HepG2 (cell line): ENCODE measurements around the gene AXIN1. TPM values are rescaled to one million over a fixed set of nuclear protein-coding genes. Genes with fewer than 3 reads are reported as not detected.

Experiments used
- ATRX ChIP-seq: sonication (generic); formaldehyde crosslinking; IDR thresholded peaks from 2 replicates; pipeline ENCODE4 v1.4.0; 2020; ENCODE audit warnings: missing genetic modification reagents, borderline replicate concordance
- HNRNPLL ChIP-seq: fragments of 200-400 bp; formaldehyde crosslinking; IDR thresholded peaks from 2 replicates; pipeline ENCODE4 v1.6.1; 2017; ENCODE audit warnings: mild to moderate bottlenecking, low read depth, low read length; ENCODE audit not compliant: poor library complexity, severe bottlenecking
- KMT2B ChIP-seq: IDR thresholded peaks from 2 replicates; pipeline ENCODE4 v1.6.1; 2016; ENCODE audit warnings: missing genetic modification reagents, missing compliant biosample characterization
- YEATS4 ChIP-seq: sonication (generic); formaldehyde crosslinking; IDR thresholded peaks from 2 replicates; pipeline ENCODE4 v1.4.0; 2020; ENCODE audit warnings: missing genetic modification reagents, borderline replicate concordance
- ZNF607 ChIP-seq: sonication (generic); formaldehyde crosslinking; IDR thresholded peaks from 2 replicates; pipeline ENCODE4 v1.5.1; 2020; ENCODE audit warnings: missing genetic modification reagents, mild to moderate bottlenecking, borderline replicate concordance
- ZNF772 ChIP-seq: sonication (generic); formaldehyde crosslinking; IDR thresholded peaks from 2 replicates; pipeline ENCODE4 v1.5.0; 2020; ENCODE audit warnings: mild to moderate bottlenecking, missing genetic modification reagents
- polyA plus RNA-seq, 8 experiments: library from polyadenylated mRNA; depleted of rRNA in 3 of 8; stranded (reverse) in 7 of 8; unstranded in 1 of 8; fragments of >200 nt; fragmentation: Illumina TruSeq in 4 of 8; extraction: Trizol in 4 of 8; gene quantifications; 2 replicates each; pipeline versions ENCODE4 v1.2.1 to v1.2.3, GENCODE V29; 2011 to 2016; ENCODE audit warnings: low read depth in 4 of 8, missing spikeins in 1 of 8, mixed read lengths in 1 of 8; ENCODE audit not compliant: insufficient read depth in 1 of 8
- total RNA-seq, 5 experiments: library from RNA; depleted of rRNA; stranded (reverse); fragments of >200 nt; fragmentation: Illumina TruSeq; extraction: Trizol; gene quantifications; 2 replicates each; pipeline ENCODE4 v1.2.3, GENCODE V29; 2016; ENCODE audit warnings: low read depth in 1 of 5
- TF ChIP-seq, protein P1 (sequence below): sonication (generic); formaldehyde crosslinking; IDR thresholded peaks from 2 replicates; pipeline ENCODE4 v1.5.0; 2020; ENCODE audit warnings: missing genetic modification reagents
- TF ChIP-seq, protein P2 (sequence below): IDR thresholded peaks from 2 replicates; pipeline ENCODE4 v1.6.1; 2016
- TF ChIP-seq, protein P3 (sequence below): IDR thresholded peaks from 2 replicates; pipeline ENCODE4 v1.6.1; 2012; ENCODE audit warnings: inconsistent platforms
- TF ChIP-seq, protein P4 (sequence below): sonication (generic); formaldehyde crosslinking; IDR thresholded peaks from 2 replicates; pipeline ENCODE4 v1.4.0; 2020; ENCODE audit warnings: missing genetic modification reagents, mild to moderate bottlenecking, borderline replicate concordance
- TF ChIP-seq, protein P5 (sequence below): sonication (generic); formaldehyde crosslinking; IDR thresholded peaks from 2 replicates; pipeline ENCODE4 v1.5.0; 2020; ENCODE audit warnings: mild to moderate bottlenecking, missing genetic modification reagents, borderline replicate concordance
- TF ChIP-seq, protein P6 (sequence below): sonication (generic); formaldehyde crosslinking; IDR thresholded peaks from 2 replicates; pipeline ENCODE4 v1.4.0; 2020; ENCODE audit warnings: missing genetic modification reagents, borderline replicate concordance

Gene AXIN1
- total and polyA plus RNA-seq, 2 of the 13 experiments (the other 11 are each of a cell fraction or from before 2014, with no cell fraction given), result 24.0 to 26.0 TPM

DNA sequence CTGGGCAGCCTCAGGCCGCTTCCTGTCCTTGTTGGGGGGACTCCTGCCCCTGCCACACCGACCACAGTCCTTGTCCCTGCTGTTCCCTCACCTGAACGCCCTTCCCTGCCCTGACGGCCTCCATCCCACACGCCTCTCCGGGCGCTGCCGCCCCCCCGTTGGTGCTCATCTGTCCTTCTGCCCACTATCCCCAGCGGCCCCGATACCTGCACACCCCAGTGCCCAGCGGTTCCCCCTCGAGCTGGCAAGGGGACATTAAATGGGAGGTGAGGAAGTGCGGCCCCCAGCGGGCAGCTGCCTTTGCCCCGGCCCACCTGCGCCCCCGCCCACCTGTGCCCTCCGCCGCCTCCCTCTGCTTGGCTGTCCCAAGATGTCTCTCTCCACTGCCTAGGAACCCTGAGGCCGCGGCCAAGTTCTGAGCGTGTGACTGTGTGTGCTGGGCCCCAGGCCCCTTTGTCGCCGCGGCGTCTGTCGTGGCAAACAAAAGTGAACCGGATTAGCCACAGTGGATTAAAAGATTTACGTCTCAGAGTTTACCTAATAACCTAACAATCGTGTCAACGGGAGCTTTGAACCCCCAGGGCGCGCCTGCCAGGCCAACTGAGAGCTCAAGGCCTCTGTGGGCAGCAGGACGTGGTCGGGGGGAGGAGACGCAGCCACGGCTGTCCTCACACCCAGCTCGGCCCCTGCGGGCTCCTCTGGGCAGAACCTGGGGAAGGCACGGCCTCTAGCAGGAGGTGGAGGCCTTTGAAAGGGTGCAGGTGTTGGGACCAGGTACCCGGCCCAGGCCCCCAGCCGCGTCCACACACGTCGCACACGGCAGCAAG lies 7.6 kb upstream of the AXIN1 start (continued):
- TF ChIP-seq, protein P1, sequence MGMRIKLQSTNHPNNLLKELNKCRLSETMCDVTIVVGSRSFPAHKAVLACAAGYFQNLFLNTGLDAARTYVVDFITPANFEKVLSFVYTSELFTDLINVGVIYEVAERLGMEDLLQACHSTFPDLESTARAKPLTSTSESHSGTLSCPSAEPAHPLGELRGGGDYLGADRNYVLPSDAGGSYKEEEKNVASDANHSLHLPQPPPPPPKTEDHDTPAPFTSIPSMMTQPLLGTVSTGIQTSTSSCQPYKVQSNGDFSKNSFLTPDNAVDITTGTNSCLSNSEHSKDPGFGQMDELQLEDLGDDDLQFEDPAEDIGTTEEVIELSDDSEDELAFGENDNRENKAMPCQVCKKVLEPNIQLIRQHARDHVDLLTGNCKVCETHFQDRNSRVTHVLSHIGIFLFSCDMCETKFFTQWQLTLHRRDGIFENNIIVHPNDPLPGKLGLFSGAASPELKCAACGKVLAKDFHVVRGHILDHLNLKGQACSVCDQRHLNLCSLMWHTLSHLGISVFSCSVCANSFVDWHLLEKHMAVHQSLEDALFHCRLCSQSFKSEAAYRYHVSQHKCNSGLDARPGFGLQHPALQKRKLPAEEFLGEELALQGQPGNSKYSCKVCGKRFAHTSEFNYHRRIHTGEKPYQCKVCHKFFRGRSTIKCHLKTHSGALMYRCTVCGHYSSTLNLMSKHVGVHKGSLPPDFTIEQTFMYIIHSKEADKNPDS (CRISPR knock-in tag), result peak; percentile 6; the same call in 1 of the 2 replicates
- TF ChIP-seq, protein P2, sequence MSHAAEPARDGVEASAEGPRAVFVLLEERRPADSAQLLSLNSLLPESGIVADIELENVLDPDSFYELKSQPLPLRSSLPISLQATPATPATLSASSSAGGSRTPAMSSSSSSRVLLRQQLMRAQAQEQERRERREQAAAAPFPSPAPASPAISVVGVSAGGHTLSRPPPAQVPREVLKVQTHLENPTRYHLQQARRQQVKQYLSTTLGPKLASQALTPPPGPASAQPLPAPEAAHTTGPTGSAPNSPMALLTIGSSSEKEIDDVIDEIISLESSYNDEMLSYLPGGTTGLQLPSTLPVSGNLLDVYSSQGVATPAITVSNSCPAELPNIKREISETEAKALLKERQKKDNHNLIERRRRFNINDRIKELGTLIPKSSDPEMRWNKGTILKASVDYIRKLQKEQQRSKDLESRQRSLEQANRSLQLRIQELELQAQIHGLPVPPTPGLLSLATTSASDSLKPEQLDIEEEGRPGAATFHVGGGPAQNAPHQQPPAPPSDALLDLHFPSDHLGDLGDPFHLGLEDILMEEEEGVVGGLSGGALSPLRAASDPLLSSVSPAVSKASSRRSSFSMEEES (CRISPR knock-in tag), result no peak
- TF ChIP-seq ATRX (CRISPR knock-in tag) (no peak), YEATS4 (CRISPR knock-in tag) (no peak), ZNF607 (CRISPR knock-in tag) (no peak; the same call in 1 of the 2 replicates), KMT2B (CRISPR knock-in tag) (no peak), HNRNPLL (no peak), ZNF772 (CRISPR knock-in tag) (0 out of 2 replicates have a peak, but pooled peaks have one; percentile 40)
- TF ChIP-seq, protein P3, sequence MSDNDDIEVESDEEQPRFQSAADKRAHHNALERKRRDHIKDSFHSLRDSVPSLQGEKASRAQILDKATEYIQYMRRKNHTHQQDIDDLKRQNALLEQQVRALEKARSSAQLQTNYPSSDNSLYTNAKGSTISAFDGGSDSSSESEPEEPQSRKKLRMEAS, result peak; percentile 53
- TF ChIP-seq, protein P4, sequence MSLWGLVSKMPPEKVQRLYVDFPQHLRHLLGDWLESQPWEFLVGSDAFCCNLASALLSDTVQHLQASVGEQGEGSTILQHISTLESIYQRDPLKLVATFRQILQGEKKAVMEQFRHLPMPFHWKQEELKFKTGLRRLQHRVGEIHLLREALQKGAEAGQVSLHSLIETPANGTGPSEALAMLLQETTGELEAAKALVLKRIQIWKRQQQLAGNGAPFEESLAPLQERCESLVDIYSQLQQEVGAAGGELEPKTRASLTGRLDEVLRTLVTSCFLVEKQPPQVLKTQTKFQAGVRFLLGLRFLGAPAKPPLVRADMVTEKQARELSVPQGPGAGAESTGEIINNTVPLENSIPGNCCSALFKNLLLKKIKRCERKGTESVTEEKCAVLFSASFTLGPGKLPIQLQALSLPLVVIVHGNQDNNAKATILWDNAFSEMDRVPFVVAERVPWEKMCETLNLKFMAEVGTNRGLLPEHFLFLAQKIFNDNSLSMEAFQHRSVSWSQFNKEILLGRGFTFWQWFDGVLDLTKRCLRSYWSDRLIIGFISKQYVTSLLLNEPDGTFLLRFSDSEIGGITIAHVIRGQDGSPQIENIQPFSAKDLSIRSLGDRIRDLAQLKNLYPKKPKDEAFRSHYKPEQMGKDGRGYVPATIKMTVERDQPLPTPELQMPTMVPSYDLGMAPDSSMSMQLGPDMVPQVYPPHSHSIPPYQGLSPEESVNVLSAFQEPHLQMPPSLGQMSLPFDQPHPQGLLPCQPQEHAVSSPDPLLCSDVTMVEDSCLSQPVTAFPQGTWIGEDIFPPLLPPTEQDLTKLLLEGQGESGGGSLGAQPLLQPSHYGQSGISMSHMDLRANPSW (CRISPR knock-in tag), result no peak
- TF ChIP-seq, protein P5, sequence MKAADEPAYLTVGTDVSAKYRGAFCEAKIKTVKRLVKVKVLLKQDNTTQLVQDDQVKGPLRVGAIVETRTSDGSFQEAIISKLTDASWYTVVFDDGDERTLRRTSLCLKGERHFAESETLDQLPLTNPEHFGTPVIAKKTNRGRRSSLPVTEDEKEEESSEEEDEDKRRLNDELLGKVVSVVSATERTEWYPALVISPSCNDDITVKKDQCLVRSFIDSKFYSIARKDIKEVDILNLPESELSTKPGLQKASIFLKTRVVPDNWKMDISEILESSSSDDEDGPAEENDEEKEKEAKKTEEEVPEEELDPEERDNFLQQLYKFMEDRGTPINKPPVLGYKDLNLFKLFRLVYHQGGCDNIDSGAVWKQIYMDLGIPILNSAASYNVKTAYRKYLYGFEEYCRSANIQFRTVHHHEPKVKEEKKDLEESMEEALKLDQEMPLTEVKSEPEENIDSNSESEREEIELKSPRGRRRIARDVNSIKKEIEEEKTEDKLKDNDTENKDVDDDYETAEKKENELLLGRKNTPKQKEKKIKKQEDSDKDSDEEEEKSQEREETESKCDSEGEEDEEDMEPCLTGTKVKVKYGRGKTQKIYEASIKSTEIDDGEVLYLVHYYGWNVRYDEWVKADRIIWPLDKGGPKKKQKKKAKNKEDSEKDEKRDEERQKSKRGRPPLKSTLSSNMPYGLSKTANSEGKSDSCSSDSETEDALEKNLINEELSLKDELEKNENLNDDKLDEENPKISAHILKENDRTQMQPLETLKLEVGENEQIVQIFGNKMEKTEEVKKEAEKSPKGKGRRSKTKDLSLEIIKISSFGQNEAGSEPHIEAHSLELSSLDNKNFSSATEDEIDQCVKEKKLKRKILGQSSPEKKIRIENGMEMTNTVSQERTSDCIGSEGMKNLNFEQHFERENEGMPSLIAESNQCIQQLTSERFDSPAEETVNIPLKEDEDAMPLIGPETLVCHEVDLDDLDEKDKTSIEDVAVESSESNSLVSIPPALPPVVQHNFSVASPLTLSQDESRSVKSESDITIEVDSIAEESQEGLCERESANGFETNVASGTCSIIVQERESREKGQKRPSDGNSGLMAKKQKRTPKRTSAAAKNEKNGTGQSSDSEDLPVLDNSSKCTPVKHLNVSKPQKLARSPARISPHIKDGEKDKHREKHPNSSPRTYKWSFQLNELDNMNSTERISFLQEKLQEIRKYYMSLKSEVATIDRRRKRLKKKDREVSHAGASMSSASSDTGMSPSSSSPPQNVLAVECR (CRISPR knock-in tag), result peak; percentile 42; the same call in 1 of the 2 replicates
- TF ChIP-seq, protein P6, sequence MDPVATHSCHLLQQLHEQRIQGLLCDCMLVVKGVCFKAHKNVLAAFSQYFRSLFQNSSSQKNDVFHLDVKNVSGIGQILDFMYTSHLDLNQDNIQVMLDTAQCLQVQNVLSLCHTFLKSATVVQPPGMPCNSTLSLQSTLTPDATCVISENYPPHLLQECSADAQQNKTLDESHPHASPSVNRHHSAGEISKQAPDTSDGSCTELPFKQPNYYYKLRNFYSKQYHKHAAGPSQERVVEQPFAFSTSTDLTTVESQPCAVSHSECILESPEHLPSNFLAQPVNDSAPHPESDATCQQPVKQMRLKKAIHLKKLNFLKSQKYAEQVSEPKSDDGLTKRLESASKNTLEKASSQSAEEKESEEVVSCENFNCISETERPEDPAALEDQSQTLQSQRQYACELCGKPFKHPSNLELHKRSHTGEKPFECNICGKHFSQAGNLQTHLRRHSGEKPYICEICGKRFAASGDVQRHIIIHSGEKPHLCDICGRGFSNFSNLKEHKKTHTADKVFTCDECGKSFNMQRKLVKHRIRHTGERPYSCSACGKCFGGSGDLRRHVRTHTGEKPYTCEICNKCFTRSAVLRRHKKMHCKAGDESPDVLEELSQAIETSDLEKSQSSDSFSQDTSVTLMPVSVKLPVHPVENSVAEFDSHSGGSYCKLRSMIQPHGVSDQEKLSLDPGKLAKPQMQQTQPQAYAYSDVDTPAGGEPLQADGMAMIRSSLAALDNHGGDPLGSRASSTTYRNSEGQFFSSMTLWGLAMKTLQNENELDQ (CRISPR knock-in tag), result no peak
